RKO (cell line): ENCODE measurements around the gene MVB12B.
A peak's percentile ranks its signal among the peaks of the same experiment; 100 is the strongest.

Experiments used
- DNase-seq: peaks from one replicate; pipeline ENCODE4 v3.0.0-alpha.2; 2016; ENCODE audit warnings: low spot score

The MVB12B gene

DNA sequence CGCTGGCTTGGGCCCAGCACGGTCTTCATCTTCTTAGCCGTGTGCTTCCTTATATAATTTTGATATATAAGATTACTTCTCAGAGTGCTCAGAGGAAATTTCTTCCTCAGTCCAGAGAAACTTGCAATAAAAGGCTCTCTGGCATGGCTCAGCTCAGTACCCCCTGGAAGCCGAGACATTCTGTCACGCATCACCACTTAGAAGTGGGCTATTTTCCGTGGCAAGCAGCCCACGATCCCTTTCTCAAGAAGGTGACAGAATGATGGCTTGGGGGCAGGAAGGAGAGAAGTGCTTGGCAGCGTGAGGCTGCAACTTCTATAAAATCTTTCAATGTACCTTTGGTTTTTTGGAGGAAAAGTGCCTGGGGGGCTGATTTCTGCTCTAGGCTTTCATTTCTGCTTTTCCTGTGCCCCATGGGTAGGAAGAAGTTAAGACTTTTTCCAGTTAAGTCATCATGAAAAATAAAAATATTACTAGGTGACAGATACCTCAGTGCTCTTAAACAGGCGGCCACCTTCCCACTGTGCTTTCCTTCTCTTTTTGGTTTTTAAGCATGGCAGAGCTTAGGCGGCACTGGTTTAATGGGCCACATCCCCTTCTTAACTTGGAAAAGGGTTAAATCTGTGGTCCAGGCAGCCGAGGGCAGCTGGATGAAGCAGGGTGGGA lies 104.6 kb downstream of the MVB12B start:
- no peak for DNase-seq

DNA sequence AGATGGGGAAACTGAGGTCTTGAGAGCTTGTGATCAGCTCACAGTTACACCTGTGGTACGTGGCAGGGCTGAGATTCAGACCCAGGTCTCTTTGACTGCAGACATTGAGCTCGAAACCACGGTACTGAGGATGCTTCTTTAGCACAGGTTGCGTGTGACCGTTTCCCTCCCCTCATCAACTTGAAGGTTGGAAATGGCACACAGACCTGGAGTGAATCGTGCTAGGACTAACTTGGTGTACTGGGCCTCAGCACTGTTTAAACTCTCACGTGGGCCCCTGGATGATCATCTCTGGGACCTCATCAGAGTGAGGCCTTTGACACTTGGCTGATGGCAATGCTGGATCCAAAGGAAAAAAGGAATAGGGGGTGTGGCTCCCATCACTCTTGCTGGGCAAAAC lies 106.0 kb downstream of the MVB12B start:
- no peak for DNase-seq

DNA sequence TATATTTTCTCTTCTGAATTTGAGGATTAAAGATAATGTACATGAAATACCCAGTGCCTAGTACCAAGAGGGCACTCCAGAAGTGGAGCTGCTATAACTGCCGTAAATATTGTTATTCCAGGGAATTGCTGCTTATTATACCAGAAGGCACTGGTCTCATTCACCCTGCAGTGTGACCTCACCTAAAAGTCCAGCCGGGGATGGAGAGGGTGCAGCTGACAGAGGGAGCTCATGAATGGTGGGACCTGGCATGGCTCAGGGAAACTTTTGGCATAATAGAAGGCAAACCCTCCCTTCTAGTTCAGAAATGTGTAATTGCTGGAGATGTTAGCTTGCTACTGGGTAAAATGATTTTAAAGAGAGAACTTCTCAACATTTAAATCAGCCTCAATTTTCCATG lies 108.5 kb downstream of the MVB12B start:
- DNase-seq: no peak

DNA sequence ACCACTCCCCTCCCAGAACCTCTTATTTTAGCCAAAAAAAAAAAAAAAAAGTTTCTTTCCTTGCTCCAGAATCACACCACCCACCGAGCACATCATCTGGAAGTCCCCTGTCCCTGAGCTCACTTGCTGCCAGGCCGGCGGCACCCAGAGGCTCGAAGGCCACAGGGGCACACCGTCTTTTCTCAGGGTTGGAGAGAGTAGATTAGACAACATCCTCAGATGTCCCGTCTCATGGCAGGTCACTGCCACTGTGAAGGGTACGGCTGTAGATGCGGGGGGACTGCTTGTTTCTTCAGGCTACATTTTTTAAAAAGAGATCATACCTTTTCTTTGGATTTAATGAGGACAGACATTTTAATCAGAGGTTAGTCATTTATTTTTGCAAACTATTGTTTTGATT lies 109.0 kb downstream of the MVB12B start:
- no peak for DNase-seq

- no peak for DNase-seq
Observed at GRCh38 chr9:126436545-126437267, 110.1 kb downstream of the MVB12B start.

DNA sequence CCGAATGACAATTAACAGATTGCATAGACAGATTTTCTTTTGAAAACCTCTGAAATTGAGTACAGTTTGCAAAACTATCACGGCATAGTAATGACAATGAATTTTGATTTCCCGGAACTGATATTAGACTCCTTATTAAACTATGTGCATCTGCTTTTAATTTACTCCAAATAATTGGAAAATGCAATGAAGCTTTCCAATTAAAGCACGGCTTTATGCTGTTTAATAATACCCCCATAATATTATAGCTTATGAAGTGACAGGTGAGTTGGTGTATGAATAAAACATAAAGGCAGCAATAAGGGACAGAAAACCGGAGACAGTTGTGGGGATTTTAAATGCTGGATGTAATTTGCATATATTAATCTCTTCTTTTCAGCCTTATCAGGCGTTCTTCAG lies 110.6 kb downstream of the MVB12B start:
- no peak for DNase-seq

GRCh38 chr9:126437701-126438100 lies 111.1 kb downstream of the MVB12B start:
- no peak for DNase-seq

DNA sequence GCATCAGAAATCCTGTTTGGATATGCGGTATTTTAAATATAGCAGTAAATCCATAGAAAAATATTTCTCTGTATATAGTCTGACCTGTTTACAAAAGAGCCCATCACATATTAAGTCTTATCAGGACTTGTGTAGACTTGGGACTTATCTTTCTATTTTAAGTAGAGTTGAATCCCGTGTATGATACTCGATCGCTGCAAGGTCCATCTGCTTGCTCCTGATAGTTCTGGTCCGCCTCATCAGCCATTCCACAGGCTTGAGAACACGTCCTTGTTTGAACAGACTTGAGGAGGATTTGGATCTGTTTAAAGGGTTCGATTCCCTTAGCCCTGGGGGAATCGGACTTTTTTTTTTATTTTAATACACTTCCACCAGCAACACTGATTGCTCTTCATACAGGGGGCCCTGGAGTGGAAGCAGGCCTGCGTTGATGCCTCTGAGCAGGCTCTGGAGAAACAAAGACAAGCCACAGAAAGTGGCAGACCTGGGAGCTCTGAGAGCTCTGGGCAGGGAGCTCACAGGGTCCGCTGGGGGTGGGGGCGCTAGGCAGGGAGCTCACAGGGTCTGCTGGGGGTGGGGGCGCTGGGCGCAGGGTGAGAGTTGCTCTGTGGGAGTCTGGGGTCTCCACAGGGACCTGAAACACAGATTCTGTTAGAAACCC lies 112.2 kb downstream of the MVB12B start:
- no peak for DNase-seq

DNA sequence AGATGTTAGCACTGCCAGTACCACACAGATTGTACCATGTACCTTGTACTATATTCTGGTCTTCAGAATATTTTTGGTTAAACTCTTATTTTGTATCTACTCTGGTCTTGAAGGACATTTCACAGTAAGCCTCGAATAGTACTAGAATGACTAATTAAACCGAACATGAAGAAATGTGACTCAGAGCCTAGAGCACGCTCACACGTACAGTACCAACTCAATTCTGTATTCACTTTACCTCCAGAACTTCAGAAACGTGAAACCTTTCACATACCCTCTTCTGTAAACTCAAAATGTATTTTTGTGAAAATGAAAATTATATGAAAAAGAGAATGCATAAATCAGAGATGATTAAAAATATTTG lies 112.8 kb downstream of the MVB12B start:
- peak; percentile 65 for DNase-seq

GRCh38 chr9:126439883-126440653 lies 113.4 kb downstream of the MVB12B start:
- no peak for DNase-seq

DNA sequence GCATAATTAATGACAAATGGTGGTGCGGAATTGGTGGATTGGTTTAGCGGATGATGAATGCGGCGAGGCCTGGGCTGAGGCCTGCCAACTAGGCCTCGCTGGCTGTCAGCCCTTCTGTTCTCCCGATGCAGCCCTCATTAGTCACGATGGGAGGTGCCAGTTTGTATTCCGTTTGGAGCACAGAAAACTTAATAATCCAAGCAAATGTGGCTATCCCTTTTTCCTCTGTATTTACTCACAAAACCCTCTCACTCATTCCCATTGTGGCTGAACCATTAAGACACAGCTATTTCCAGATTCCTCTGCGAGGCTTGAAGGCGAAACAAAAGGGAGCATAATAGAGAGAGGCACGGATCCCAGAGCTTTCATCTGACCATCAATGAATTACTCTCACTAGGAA lies 114.3 kb downstream of the MVB12B start:
- no peak for DNase-seq

DNA sequence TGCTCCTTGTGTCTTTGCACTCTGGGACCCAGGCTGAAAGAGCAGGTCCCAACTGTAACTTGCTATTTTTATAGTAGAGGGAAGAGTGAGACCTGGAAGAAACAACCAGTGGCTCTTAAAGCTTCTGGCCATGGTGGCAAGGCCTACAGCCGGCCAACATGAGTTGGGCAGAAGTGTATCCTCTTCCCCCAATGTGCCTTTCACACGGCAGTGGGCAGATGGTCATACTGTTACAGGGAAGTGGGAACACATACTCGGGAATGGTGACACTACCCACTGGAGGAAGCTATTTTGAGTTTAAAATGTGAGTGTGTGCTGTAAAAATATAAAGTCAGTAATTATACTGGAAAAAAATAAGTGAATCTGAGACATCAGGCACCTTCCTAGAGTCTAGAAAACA lies 116.0 kb downstream of the MVB12B start:
- DNase-seq: no peak

DNA sequence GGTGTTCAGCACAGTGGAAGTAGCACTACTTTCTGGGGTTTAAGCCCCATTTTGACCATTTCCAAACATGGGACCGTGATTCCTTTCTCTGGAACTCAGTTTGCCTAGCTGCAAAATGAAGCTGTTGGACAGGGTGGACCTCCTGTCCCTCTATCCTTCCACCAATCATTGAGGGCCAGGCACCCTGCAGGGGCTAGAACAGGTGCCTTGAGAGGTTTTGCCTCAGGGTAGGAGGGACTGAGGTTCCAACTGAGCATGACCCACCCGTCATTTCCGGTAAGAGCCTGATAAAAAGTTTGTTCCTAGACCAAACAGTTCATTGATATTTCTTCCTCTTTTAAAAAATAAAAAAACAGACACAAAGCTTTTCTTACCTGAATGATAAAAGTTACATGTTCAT lies 116.5 kb downstream of the MVB12B start:
- DNase-seq: no peak

- DNase-seq: no peak
Observed at GRCh38 chr9:126448136-126448535, 121.5 kb downstream of the MVB12B start.

DNA sequence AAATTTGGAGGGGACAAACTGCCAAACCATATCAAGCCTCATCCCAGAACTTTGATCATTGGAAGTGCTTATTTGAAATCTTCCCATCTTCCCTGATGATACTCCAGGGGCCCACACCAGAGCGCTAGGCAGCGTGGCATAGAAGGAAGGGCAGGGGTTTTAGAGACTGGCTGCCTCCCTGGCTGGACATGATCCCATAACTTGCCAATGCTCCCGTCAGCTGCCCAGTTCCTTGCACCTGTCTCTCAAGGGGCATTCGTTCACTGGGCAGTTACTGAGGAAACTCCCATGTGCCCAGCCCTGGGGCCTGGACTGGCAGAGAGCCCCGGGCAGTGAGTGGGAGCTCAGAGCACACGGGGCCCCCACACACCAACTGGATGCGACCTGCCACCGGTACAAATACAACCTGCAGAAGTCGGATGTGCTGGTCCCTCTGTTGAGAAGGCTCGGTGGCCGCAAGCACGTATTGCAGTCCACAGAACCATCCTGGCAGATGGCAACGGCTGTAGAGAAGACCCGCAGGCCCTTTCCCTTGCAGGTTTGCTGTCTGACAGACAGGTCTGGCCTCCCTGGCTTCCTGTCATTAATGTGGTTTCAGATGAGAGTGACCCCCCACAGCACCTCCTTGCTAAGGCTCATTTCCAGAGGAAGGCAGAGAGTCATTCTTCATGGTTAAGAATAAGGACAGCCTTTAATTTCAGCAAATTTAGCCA lies 122.4 kb downstream of the MVB12B start:
- DNase-seq: no peak

GRCh38 chr9:126449725-126450667 lies 123.4 kb downstream of the MVB12B start:
- DNase-seq: no peak

- no peak for DNase-seq
Observed at GRCh38 chr9:126450668-126451205, 124.1 kb downstream of the MVB12B start.

DNA sequence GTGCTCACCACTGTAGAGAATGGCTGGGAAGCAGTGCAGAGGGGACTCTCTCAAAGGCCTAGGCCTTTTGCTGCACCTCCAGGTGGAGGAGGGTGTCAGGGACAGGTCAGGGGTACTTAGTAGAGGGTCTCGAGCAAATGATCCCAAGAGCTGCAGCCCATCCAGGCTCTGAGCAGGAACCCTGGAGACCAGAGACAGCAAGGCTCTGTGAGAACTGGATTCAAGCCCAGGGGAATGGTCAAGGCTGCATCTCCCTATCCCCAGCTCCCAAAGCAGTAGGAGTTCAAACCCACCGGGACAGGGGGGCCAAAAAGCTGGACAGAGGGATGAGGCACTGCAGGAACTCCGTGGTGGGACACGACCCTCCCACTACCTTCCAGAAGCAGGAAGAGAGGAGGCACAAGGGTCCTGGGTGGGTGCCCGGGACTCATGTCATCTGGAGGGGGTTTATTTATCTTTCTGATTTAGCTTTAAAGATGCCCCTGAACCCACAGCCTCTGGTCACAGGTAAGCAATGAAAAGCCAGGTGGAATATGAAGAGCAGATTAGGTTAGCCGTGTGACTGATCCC lies 124.8 kb downstream of the MVB12B start:
- no peak for DNase-seq

GRCh38 chr9:126452106-126452505 lies 125.5 kb downstream of the MVB12B start:
- no peak for DNase-seq
